OCI-LY7 (cell line): Measurements from ENCODE around the gene SLFN12L. TPM values are rescaled to one million over a fixed set of nuclear protein-coding genes. Genes with fewer than 3 reads are reported as not detected.
"Not testable (repeated sequence)": the region's sequence is repeated elsewhere in the genome, so short reads cannot be mapped to it uniquely, and the experiment has no call there.

ENCODE experiments used
- BruUV-seq: library from RNA; stranded (reverse); fragments of 400-500 nt; replicated peaks from 2 replicates; lab custom pipeline; 2021; lab: Mats Ljungman, UMichigan
- CTCF ChIA-PET: fragments of 300-600 bp; sonication (Branson Sonifier 250); formaldehyde crosslinking; loops from one replicate; lab custom pipeline; 2022; ENCODE audit warnings: antibody characterized with exemption; ENCODE audit not compliant: unreplicated experiment; lab: Charles Lee
- POLR2A ChIA-PET: fragments of 300-600 bp; sonication (Branson Sonifier 250); formaldehyde crosslinking; loops from one replicate; lab custom pipeline; 2022; ENCODE audit warnings: antibody characterized with exemption; lab: Charles Lee
- DNase-seq: peaks from one replicate; pipeline ENCODE4 v3.0.0-alpha.2; 2015; ENCODE audit warnings: low spot score
- H2AFZ ChIP-seq: fragments of 200-600 bp; sonication (generic), shearing (Covaris generic); 2 replicates; pipeline ENCODE4 v1.6.1; 2014; ENCODE audit warnings: mild to moderate bottlenecking, antibody characterized with exemption, low read length, moderate library complexity
- H3K27ac ChIP-seq: fragments of 200-600 bp; sonication (generic); 2 replicates; pipeline ENCODE4 v1.5.1; 2014; ENCODE audit warnings: mixed run types, low read depth, mild to moderate bottlenecking, moderate library complexity, low read length, inconsistent platforms; ENCODE audit not compliant: poor library complexity, severe bottlenecking
- H3K36me3 ChIP-seq: fragments of 200-600 bp; sonication (generic); 2 replicates; pipeline ENCODE4 v1.6.1; 2014; ENCODE audit warnings: mild to moderate bottlenecking, antibody characterized with exemption, low read length, moderate library complexity, mixed read lengths; ENCODE audit not compliant: insufficient read depth
- H3K4me1 ChIP-seq: fragments of 200-600 bp; sonication (generic); 2 replicates; pipeline ENCODE4 v1.5.1; 2014; ENCODE audit warnings: mild to moderate bottlenecking, low read length; ENCODE audit not compliant: insufficient read depth, poor library complexity, severe bottlenecking
- H3K4me2 ChIP-seq: fragments of 200-600 bp; sonication (generic); 2 replicates; pipeline ENCODE4 v1.6.1; 2014; ENCODE audit warnings: mild to moderate bottlenecking, low read length
- H3K4me3 ChIP-seq: fragments of 200-600 bp; sonication (generic); 2 replicates; pipeline ENCODE4 v1.5.1; 2014; ENCODE audit warnings: mild to moderate bottlenecking, low read depth, low read length; ENCODE audit not compliant: poor library complexity, severe bottlenecking
- H3K79me2 ChIP-seq: fragments of 200-600 bp; sonication (generic); 2 replicates; pipeline ENCODE4 v1.6.1; 2016; ENCODE audit warnings: low read depth, mild to moderate bottlenecking, low read length, moderate library complexity, mixed read lengths; ENCODE audit not compliant: insufficient read depth
- H3K9me2 ChIP-seq: fragments of 200-600 bp; sonication (generic); 2 replicates; pipeline ENCODE4 v1.6.1; 2016; ENCODE audit warnings: mild to moderate bottlenecking, low read length, mixed read lengths; ENCODE audit not compliant: insufficient read depth
- H3K9me3 ChIP-seq: fragments of 200-600 bp; sonication (generic); 2 replicates; pipeline ENCODE4 v1.6.1; 2014; ENCODE audit warnings: mild to moderate bottlenecking, mixed run types, low read length, mixed read lengths
- H4K20me1 ChIP-seq: fragments of 200-600 bp; sonication (generic); 2 replicates; pipeline ENCODE4 v1.6.1; 2014; ENCODE audit warnings: mild to moderate bottlenecking, antibody characterized with exemption, low read length, moderate library complexity, mixed read lengths; ENCODE audit not compliant: insufficient read depth
- CTCF ChIP-seq: fragments of 200-600 bp; sonication (generic); conservative IDR thresholded peaks from 2 replicates; pipeline ENCODE4 v1.5.1; 2014; ENCODE audit warnings: mild to moderate bottlenecking, antibody characterized with exemption, low read length, moderate library complexity, mixed read lengths
- EZH2phosphoT487 ChIP-seq: fragments of 200-600 bp; sonication (generic); IDR thresholded peaks from 2 replicates; pipeline ENCODE4 v1.6.1; 2018; ENCODE audit warnings: low read depth, borderline replicate concordance, mild to moderate bottlenecking, mixed run types, antibody characterized with exemption, low read length, moderate library complexity, mixed read lengths
- intact Hi-C: fragments of 100-400 bp; cut with micrococcal nuclease; formaldehyde crosslinking; loops from one replicate; pipeline ENCODE4 v1.10.0; 2022; ENCODE audit not compliant: unreplicated experiment
- total RNA-seq, 2 experiments: library from RNA; depleted of rRNA in 1 of 2; stranded (reverse); fragments of >200 nt in 1 of 2; shearing (Covaris generic) in 1 of 2; gene quantifications; 2 replicates each; pipeline ENCODE4 v1.2.3, GENCODE V29; 2014 to 2022

The SLFN12L gene
- total RNA-seq, 2 experiments from 2014 or later: not detected

- intact Hi-C loops: no loop called here
- TF ChIP-seq CTCF (no peak), EZH2phosphoT487 (no peak)
Measured at GRCh38 chr17:35523296-35523695, 14.2 kb downstream of the SLFN12L start.

GRCh38 chr17:35521654-35522256 lies 15.7 kb downstream of the SLFN12L start:
- POLR2A ChIA-PET, H3K4me1 ChIP-seq: not testable (repeated sequence)

More at GRCh38 chr17:35523296-35523695, 14.2 kb downstream of the SLFN12L start:
- POLR2A ChIA-PET: no interaction called here
- BruUV-seq: no TSS peak
- Histone ChIP-seq H3K9me3 (no peaks in the 10 kb centered on the region), H3K4me3 (no peak overlapping the region), H3K36me3 (no peaks in the 10 kb centered on the region), H3K4me2 (no peak overlapping the region), H2AFZ (no peak overlapping the region), H3K79me2 (no peaks in the 10 kb centered on the region), H4K20me1 (no peaks in the 10 kb centered on the region), H3K9me2 (no peaks in the 10 kb centered on the region), H3K4me1 (no peaks in the 10 kb centered on the region), H3K27ac (no peak overlapping the region)
- no peak for DNase-seq
- CTCF ChIA-PET: no interaction called here

GRCh38 chr17:35521150-35521549 lies 16.3 kb downstream of the SLFN12L start:
- H3K9me2 ChIP-seq: no peaks in the 10 kb centered on the region
- no peak overlapping the region for H3K4me3 ChIP-seq
- no peak for DNase-seq
- H3K27ac ChIP-seq: no peak overlapping the region
- H3K9me3 ChIP-seq: no peaks in the 10 kb centered on the region
- no peaks in the 10 kb centered on the region for H3K4me1 ChIP-seq
- no peak for TF ChIP-seq EZH2phosphoT487
- no peak for TF ChIP-seq CTCF
- ChIA-PET POLR2A (no interaction called here), CTCF (no interaction called here)
- intact Hi-C loops: no loop called here
- no TSS peak for BruUV-seq
- no peaks in the 10 kb centered on the region for H3K79me2 ChIP-seq
- H3K4me2 ChIP-seq: no peak overlapping the region
- H4K20me1 ChIP-seq: no peaks in the 10 kb centered on the region
- no peak overlapping the region for H2AFZ ChIP-seq
- no peaks in the 10 kb centered on the region for H3K36me3 ChIP-seq

More at GRCh38 chr17:35521654-35522256, 15.7 kb downstream of the SLFN12L start:
- intact Hi-C loops, H3K9me3 ChIP-seq, CTCF ChIA-PET, H3K27ac ChIP-seq, DNase-seq, H3K4me2 ChIP-seq, H3K36me3 ChIP-seq, H3K4me3 ChIP-seq, BruUV-seq, H3K9me2 ChIP-seq, H2AFZ ChIP-seq, H3K79me2 ChIP-seq, H4K20me1 ChIP-seq: not testable (repeated sequence)
